IMR-90 (cell line): ENCODE measurements around the gene SHB. TPM values are rescaled to one million over a fixed set of nuclear protein-coding genes. Genes with fewer than 3 reads are reported as not detected.

ENCODE experiments used
- ATAC-seq: fragments of 200-7000 bp; cut with Tn5 transposase; 2 replicates; pipeline ENCODE4 v1.9.1; 2020; ENCODE audit warnings: low read depth, mild to moderate bottlenecking, moderate library complexity
- BruUV-seq: library from RNA; stranded (reverse); fragments of 400-500 nt; replicated peaks from 2 replicates; lab custom pipeline; 2021; lab: Mats Ljungman, UMichigan
- CTCF ChIA-PET: fragments of 300-600 bp; formaldehyde crosslinking; extraction: SDS; loops from one replicate; lab custom pipeline; 2021; ENCODE audit warnings: antibody characterized with exemption; lab: Yijun Ruan, JAX
- POLR2A ChIA-PET: fragments of 300-600 bp; sonication (Branson Sonifier 250); formaldehyde crosslinking; loops from one replicate; lab custom pipeline; 2022; ENCODE audit warnings: antibody characterized with exemption; ENCODE audit not compliant: unreplicated experiment; lab: Charles Lee
- DNase-seq: peaks from one replicate; pipeline ENCODE4 v3.0.0; 2013
- H2AFZ ChIP-seq: replicated peaks from 2 replicates; pipeline ENCODE3; 2013; ENCODE audit warnings: low read length, mild to moderate bottlenecking; ENCODE audit not compliant: poor library complexity
- H2AK5ac ChIP-seq: 2 replicates; pipeline ENCODE4 v1.6.1; 2013; ENCODE audit warnings: low read depth, low read length, inconsistent platforms
- H2AK9ac ChIP-seq: replicated peaks from 2 replicates; pipeline ENCODE3; 2013; ENCODE audit warnings: mild to moderate bottlenecking, low read depth, low read length, moderate library complexity; ENCODE audit not compliant: poor library complexity
- H2BK120ac ChIP-seq: 2 replicates; pipeline ENCODE4 v1.6.1; 2013; ENCODE audit warnings: low read depth, low read length, inconsistent platforms
- H2BK15ac ChIP-seq: 3 replicates; pipeline ENCODE4 v1.6.1; 2013; ENCODE audit warnings: low read depth, low read length, inconsistent platforms
- H2BK20ac ChIP-seq: 2 replicates; pipeline ENCODE4 v1.6.1; 2013; ENCODE audit warnings: low read depth, mild to moderate bottlenecking, inconsistent platforms, low read length, moderate library complexity
- H2BK5ac ChIP-seq: 2 replicates; pipeline ENCODE4 v1.6.1; 2013; ENCODE audit warnings: mild to moderate bottlenecking, low read depth, low read length, inconsistent platforms; ENCODE audit not compliant: poor library complexity, severe bottlenecking
- H3K14ac ChIP-seq: replicated peaks from 2 replicates; pipeline ENCODE4 v1.6.1; 2013; ENCODE audit warnings: low read depth, low read length, inconsistent platforms
- H3K18ac ChIP-seq: 2 replicates; pipeline ENCODE4 v1.6.1; 2013; ENCODE audit warnings: low read depth, low read length, control low read depth
- H3K23ac ChIP-seq: 2 replicates; pipeline ENCODE4 v1.6.1; 2013; ENCODE audit warnings: low read depth, low read length, inconsistent platforms
- H3K27ac ChIP-seq: 2 replicates; pipeline ENCODE4 v1.5.1; 2013; ENCODE audit warnings: mild to moderate bottlenecking, control low read depth, low read length; ENCODE audit not compliant: insufficient read depth
- H3K27me3 ChIP-seq: 2 replicates; pipeline ENCODE4 v1.6.1; 2013; ENCODE audit warnings: low read length; ENCODE audit not compliant: control insufficient read depth, insufficient read depth
- H3K36me3 ChIP-seq: 2 replicates; pipeline ENCODE4 v1.6.1; 2013; ENCODE audit warnings: low read length, mixed read lengths; ENCODE audit not compliant: control insufficient read depth, insufficient read depth
- H3K4ac ChIP-seq: 2 replicates; pipeline ENCODE4 v1.6.1; 2013; ENCODE audit warnings: low read depth, low read length, inconsistent platforms
- H3K4me1 ChIP-seq: 2 replicates; pipeline ENCODE4 v1.6.1; 2013; ENCODE audit warnings: low read length, mixed read lengths; ENCODE audit not compliant: control insufficient read depth, insufficient read depth
- H3K4me2 ChIP-seq: 2 replicates; pipeline ENCODE4 v1.6.1; 2013; ENCODE audit warnings: low read depth, mild to moderate bottlenecking, control low read depth, low read length, moderate library complexity
- H3K4me3 ChIP-seq: 2 replicates; pipeline ENCODE4 v1.5.1; 2013; ENCODE audit warnings: low read depth, mild to moderate bottlenecking, control low read depth, low read length, moderate library complexity; ENCODE audit not compliant: insufficient read depth
- H3K56ac ChIP-seq: 2 replicates; pipeline ENCODE4 v1.6.1; 2013; ENCODE audit warnings: low read length, inconsistent platforms; ENCODE audit not compliant: insufficient read depth; ENCODE audit errors: extremely low read depth
- H3K79me1 ChIP-seq, 2 experiments: 2 replicates each; pipeline ENCODE4 v1.6.1; 2013; ENCODE audit warnings: low read length in 2 of 2, inconsistent platforms in 1 of 2, low read depth in 1 of 2
- H3K9ac ChIP-seq: 2 replicates; pipeline ENCODE4 v1.6.1; 2013; ENCODE audit warnings: low read depth, low read length, control low read depth
- H3K9me1 ChIP-seq: 2 replicates; pipeline ENCODE4 v1.6.1; 2013; ENCODE audit warnings: low read length, inconsistent platforms; ENCODE audit not compliant: insufficient read depth
- H3K9me3 ChIP-seq: 2 replicates; pipeline ENCODE4 v1.6.1; 2013; ENCODE audit warnings: low read length; ENCODE audit not compliant: control insufficient read depth, insufficient read depth
- H4K20me1 ChIP-seq: 2 replicates; pipeline ENCODE4 v1.6.1; 2013; ENCODE audit warnings: low read length, inconsistent platforms; ENCODE audit not compliant: insufficient read depth
- H4K5ac ChIP-seq: 2 replicates; pipeline ENCODE4 v1.6.1; 2013; ENCODE audit warnings: mild to moderate bottlenecking, low read depth, low read length, control low read depth
- H4K8ac ChIP-seq, 2 experiments: 2 replicates each; pipeline ENCODE4 v1.6.1; 2013; ENCODE audit warnings: low read depth in 2 of 2, low read length in 2 of 2, control low read depth in 1 of 2, inconsistent platforms in 1 of 2
- H4K91ac ChIP-seq: 2 replicates; pipeline ENCODE4 v1.6.1; 2013; ENCODE audit warnings: low read depth, low read length, inconsistent platforms; ENCODE audit not compliant: insufficient read depth
- CTCF ChIP-seq: conservative IDR thresholded peaks from 2 replicates; pipeline ENCODE4 v1.5.1; 2012; ENCODE audit warnings: mild to moderate bottlenecking, low read depth, low read length, improper control_type of control experiment
- ELK1 ChIP-seq: fragments of 150-350 bp; IDR thresholded peaks from 2 replicates; pipeline ENCODE4 v1.6.1; 2016; ENCODE audit warnings: low read depth, mild to moderate bottlenecking, low read length, moderate library complexity, borderline replicate concordance
- FOS ChIP-seq: fragments of 150-350 bp; IDR thresholded peaks from 2 replicates; pipeline ENCODE4 v1.6.1; 2016; ENCODE audit warnings: low read depth, low read length
- MXI1 ChIP-seq: IDR thresholded peaks from 2 replicates; pipeline ENCODE4 v1.6.1; 2012; ENCODE audit warnings: low read depth, mild to moderate bottlenecking, low read length, moderate library complexity, borderline replicate concordance
- NFE2L2 ChIP-seq: fragments of 150-350 bp; IDR thresholded peaks from 2 replicates; pipeline ENCODE4 v1.6.1; 2016; ENCODE audit warnings: low read depth, mild to moderate bottlenecking, low read length
- POLR2A ChIP-seq: IDR thresholded peaks from 2 replicates; pipeline ENCODE4 v1.6.1; 2012; ENCODE audit warnings: mild to moderate bottlenecking, low read depth, low read length
- RAD21 ChIP-seq: IDR thresholded peaks from 2 replicates; pipeline ENCODE4 v1.6.1; 2012; ENCODE audit warnings: low read length, improper control_type of control experiment
- WGBS, 2 experiments: methylation state at CpG; one replicate each; pipeline versions ENCODE4 v1.1.5 to v1.1.7; 2013; ENCODE audit warnings: missing lambda C conversion rate in 2 of 2; ENCODE audit not compliant: insufficient read length in 1 of 2; ENCODE audit errors: extremely low coverage in 2 of 2; 5-methylcytosine and 5-hydroxymethylcytosine counted together
- dilution Hi-C: fragments of 300-500 bp; cut with HindIII; formaldehyde crosslinking; loops from one replicate; pipeline ENCODE4 v1.14.3; 2018; ENCODE audit warnings: low sequenced_read_pairs; ENCODE audit not compliant: unreplicated experiment
- in situ Hi-C: fragments of 300-500 bp; cut with MboI; formaldehyde crosslinking; loops from 3 replicates; pipeline ENCODE4 v1.14.3; 2019; ENCODE audit warnings: low sequenced_read_pairs, inconsistent platforms, mixed read lengths
- intact Hi-C: fragments of 100-400 bp; cut with micrococcal nuclease; formaldehyde crosslinking; loops from 2 replicates; pipeline ENCODE4 v1.10.0; 2022
- polyA plus RNA-seq, 3 experiments: library from polyadenylated mRNA; depleted of rRNA; stranded (reverse); fragments of >200 nt; gene quantifications; 2 replicates each; pipeline ENCODE4 v1.2.3, GENCODE V29; 2012; ENCODE audit warnings: low replicate concordance in 1 of 3
- total RNA-seq: library from RNA; depleted of rRNA; stranded (reverse); fragments of >200 nt; gene quantifications from 2 replicates; pipeline ENCODE4 v1.2.3, GENCODE V29; 2012

SHB gene
- total and polyA plus RNA-seq, 2 of the 4 experiments (the other 2 are of a cell fraction), result 6.1 to 20.4 TPM

GRCh38 chr9:37870799-37871176, 198.2 kb downstream of the SHB start:
- no TSS peak for BruUV-seq
- no peak overlapping the region for H2BK120ac ChIP-seq
- no peaks in the 10 kb centered on the region for H3K9me3 ChIP-seq
- intact Hi-C loops, result no loop called here
- no peak overlapping the region for H3K4me2 ChIP-seq
- H2BK15ac ChIP-seq, result no peak overlapping the region
- no peak overlapping the region for H4K8ac ChIP-seq
- no peak overlapping the region for H3K23ac ChIP-seq
- no peak overlapping the region for H2BK20ac ChIP-seq
- no peaks in the 10 kb centered on the region for H3K36me3 ChIP-seq
- DNase-seq (no peak), ATAC-seq (no peak)
- H3K4ac ChIP-seq, result no peak overlapping the region
- no peak overlapping the region for H2AK9ac ChIP-seq
- no peak overlapping the region for H2AFZ ChIP-seq
- H4K20me1 ChIP-seq, result no peaks in the 10 kb centered on the region; the same call in 1 of the 2 replicates
- ChIA-PET POLR2A (interaction anchor here (0.6 kb wide), 1 partner anchor 19 kb away, joined by 10 read pairs; no protein-coding TSS in a partner anchor), CTCF (no interaction called here)
- no peak overlapping the region for H2BK5ac ChIP-seq
- dilution Hi-C loops, result no loop called here
- H4K5ac ChIP-seq, result no peak overlapping the region
- in situ Hi-C loops, result no loop called here
- no peaks in the 10 kb centered on the region for H3K27me3 ChIP-seq
- no peak for TF ChIP-seq FOS
- no peak for TF ChIP-seq ELK1
- TF ChIP-seq CTCF, result no peak
- no peak for TF ChIP-seq POLR2A
- TF ChIP-seq NFE2L2, result no peak
- no peak for TF ChIP-seq RAD21
- no peak for TF ChIP-seq MXI1
- H3K56ac ChIP-seq, result no peak overlapping the region
- H3K4me1 ChIP-seq, result no peaks in the 10 kb centered on the region; the same call in 1 of the 2 replicates
- no peaks in the 10 kb centered on the region; the same call in 1 of the 2 replicates for H3K9me1 ChIP-seq
- no peak overlapping the region for H2AK5ac ChIP-seq
- H3K14ac ChIP-seq, result no peak overlapping the region
- no peak overlapping the region for H3K27ac ChIP-seq
- H3K79me1 ChIP-seq, result no peaks in the 10 kb centered on the region; a peak in 1 of 4 replicates
- no peak overlapping the region for H3K9ac ChIP-seq
- H3K4me3 ChIP-seq, result no peak overlapping the region
- WGBS, 2 experiments, result no CpG with 5 or more reads among the region's 5 CpGs
- no peak overlapping the region for H4K91ac ChIP-seq
- H3K18ac ChIP-seq, result no peak overlapping the region
